GM21723 (cell line): ENCODE measurements around the gene CEP104.

Experiments
- ATAC-seq: cut with Tn5 transposase; IDR thresholded peaks from one replicate; pipeline ENCODE4 v1.9.1; 2021; ENCODE audit warnings: mild to moderate bottlenecking, moderate library complexity; ENCODE audit not compliant: unreplicated experiment

CEP104 gene

GRCh38 chr1:3767328-3767925 is 89.6 kb downstream of the CEP104 start:
- ATAC-seq: no peak

- ATAC-seq: no peak
Observed at GRCh38 chr1:3763351-3764125, 93.5 kb downstream of the CEP104 start.

- ATAC-seq: no peak
Observed at GRCh38 chr1:3762873-3763228, 94.2 kb downstream of the CEP104 start.

- ATAC-seq: no peak
Observed at GRCh38 chr1:3762151-3762872, 94.7 kb downstream of the CEP104 start.
